ENCODE measurements around the gene PRR12.

GRCh38 chr19:49658139-49658517, 67.1 kb downstream of the PRR12 start:
- TF ChIP-seq CTCF (conservative IDR thresholded peaks at IDR 0.05 in 1 of 2, IDR thresholded peaks at IDR 0.05 in 1 of 2; ENCODE audit: extremely low read depth in 1 of 2, insufficient read depth in 1 of 2, low read depth in 1 of 2, low read length in 2 of 2) (no peak), EZH2 (IDR thresholded peaks at IDR 0.05; ENCODE audit: borderline replicate concordance, low read length) (no peak)
